Activated B cell treated with CpG ODN at 0.5 μM for 24 hours (primary cell): ENCODE measurements around the gene APCDD1. TPM values are rescaled to one million over a fixed set of nuclear protein-coding genes. Genes with fewer than 3 reads are reported as not detected.

Experiments used
- ATAC-seq: fragments of 200-7000 bp; cut with Tn5 transposase; one replicate; pipeline ENCODE4 v1.10.0; 2021; ENCODE audit warnings: low read depth, mild to moderate bottlenecking, moderate library complexity
- CTCF ChIA-PET: fragments of 350-600 bp; sonication (Branson Sonifier 250); formaldehyde crosslinking; loops from one replicate; lab custom pipeline; 2021; ENCODE audit warnings: antibody characterized with exemption; lab: Charles Lee
- POLR2A ChIA-PET: fragments of 350-600 bp; sonication (Branson Sonifier 250); formaldehyde crosslinking; loops from one replicate; lab custom pipeline; 2021; ENCODE audit warnings: antibody characterized with exemption; lab: Charles Lee
- DNase-seq: peaks from one replicate; pipeline ENCODE4 v3.0.0; 2022
- H3K27ac Mint-ChIP-seq: one replicate; pipeline ENCODE4 v1.8.0; 2020; ENCODE audit warnings: mixed read lengths
- H3K27me3 Mint-ChIP-seq: one replicate; pipeline ENCODE4 v1.8.0; 2021; ENCODE audit warnings: mixed read lengths
- H3K36me3 Mint-ChIP-seq: one replicate; pipeline ENCODE4 v1.8.0; 2021; ENCODE audit warnings: low read depth, mixed read lengths
- H3K4me1 Mint-ChIP-seq: one replicate; pipeline ENCODE4 v1.8.0; 2021; ENCODE audit warnings: mixed read lengths
- H3K4me3 Mint-ChIP-seq: one replicate; pipeline ENCODE4 v1.8.0; 2020; ENCODE audit warnings: mild to moderate bottlenecking, mixed read lengths
- H3K9me3 Mint-ChIP-seq: one replicate; pipeline ENCODE4 v1.8.0; 2020; ENCODE audit warnings: mixed read lengths
- intact Hi-C: fragments of 100-400 bp; cut with micrococcal nuclease; formaldehyde crosslinking; loops from one replicate; pipeline ENCODE4 v1.15.1; 2024
- total RNA-seq: library from RNA; stranded (reverse); gene quantifications from 2 replicates; pipeline ENCODE4 v1.2.3, GENCODE V29; 2022
- TF ChIP-seq, protein P1 (sequence below): fragments of 200-600 bp; IDR thresholded peaks from one replicate; pipeline ENCODE4 v1.8.0; 2022; ENCODE audit warnings: antibody characterized with exemption, mild to moderate bottlenecking

The APCDD1 gene
- total RNA-seq, 1 donor from 2014 or later = 0.38 TPM

- H3K4me1 Mint-ChIP-seq = peaks cover 53% of the 10 kb centered on the region
- no peaks in the 10 kb centered on the region for H3K9me3 Mint-ChIP-seq
- ChIA-PET POLR2A (interaction anchor here (0.6 to 1.3 kb wide), 7 partner anchors 34 to 1524 kb away, joined by 3 to 7 read pairs (median 4); partner anchors contain the start of gene VAPA), CTCF (interaction anchor here (1.2 to 1.4 kb wide), 2 partner anchors 35 to 494 kb away, joined by 3 read pairs; no protein-coding TSS in a partner anchor)
- H3K4me3 Mint-ChIP-seq = peak within 1 kb of the TSS; percentile 99
- intact Hi-C loops = loop anchor here (1.0 to 10.0 kb wide), 10 partner anchors 494 to 1921 kb away; partner anchors contain the start of genes AFG3L2, CHMP1B, PPP4R1 and RAB12
- TF ChIP-seq, protein P1, sequence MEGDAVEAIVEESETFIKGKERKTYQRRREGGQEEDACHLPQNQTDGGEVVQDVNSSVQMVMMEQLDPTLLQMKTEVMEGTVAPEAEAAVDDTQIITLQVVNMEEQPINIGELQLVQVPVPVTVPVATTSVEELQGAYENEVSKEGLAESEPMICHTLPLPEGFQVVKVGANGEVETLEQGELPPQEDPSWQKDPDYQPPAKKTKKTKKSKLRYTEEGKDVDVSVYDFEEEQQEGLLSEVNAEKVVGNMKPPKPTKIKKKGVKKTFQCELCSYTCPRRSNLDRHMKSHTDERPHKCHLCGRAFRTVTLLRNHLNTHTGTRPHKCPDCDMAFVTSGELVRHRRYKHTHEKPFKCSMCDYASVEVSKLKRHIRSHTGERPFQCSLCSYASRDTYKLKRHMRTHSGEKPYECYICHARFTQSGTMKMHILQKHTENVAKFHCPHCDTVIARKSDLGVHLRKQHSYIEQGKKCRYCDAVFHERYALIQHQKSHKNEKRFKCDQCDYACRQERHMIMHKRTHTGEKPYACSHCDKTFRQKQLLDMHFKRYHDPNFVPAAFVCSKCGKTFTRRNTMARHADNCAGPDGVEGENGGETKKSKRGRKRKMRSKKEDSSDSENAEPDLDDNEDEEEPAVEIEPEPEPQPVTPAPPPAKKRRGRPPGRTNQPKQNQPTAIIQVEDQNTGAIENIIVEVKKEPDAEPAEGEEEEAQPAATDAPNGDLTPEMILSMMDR = no peak
- H3K27ac Mint-ChIP-seq = peak within 1 kb of the TSS; percentile 96
- no peaks in the 10 kb centered on the region for H3K27me3 Mint-ChIP-seq
- ATAC-seq = peak; percentile 91
- H3K36me3 Mint-ChIP-seq = peaks cover 13% of the 10 kb centered on the region
- peak; percentile 86 for DNase-seq
Observed at GRCh38 chr18:10525697-10526560, 71.5 kb downstream of the APCDD1 start, which contains the start of gene NAPG. TSS of gene NAPG (plus strand) at chr18:10526027. CDS start at chr18:10526103, 76 bp downstream.

DNA sequence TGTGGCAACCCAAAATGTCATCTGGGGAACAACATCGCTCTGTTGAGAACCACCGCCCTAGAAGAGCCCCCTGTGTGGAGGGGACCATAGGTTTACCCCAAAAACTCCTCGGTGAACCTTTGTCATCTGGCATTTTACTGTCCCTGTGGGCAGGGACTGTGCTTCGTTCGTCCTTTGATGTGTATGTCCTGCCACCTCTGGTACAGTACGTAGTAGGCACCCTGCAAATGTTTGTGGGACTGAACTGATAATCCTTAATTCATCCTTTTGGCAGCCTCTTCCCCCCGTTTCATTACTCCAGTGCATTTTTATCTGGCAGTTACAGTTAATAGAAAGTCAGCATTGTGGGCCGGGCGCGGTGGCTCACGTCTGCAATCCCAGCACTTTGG, 72.1 kb downstream of the APCDD1 start:
- H3K27ac Mint-ChIP-seq = peak overlapping the region; percentile 86
- peaks cover 16% of the 10 kb centered on the region for H3K36me3 Mint-ChIP-seq
- POLR2A ChIA-PET = interaction anchor here (1.2 to 1.3 kb wide), 3 partner anchors 34 to 613 kb away, joined by 4 to 7 read pairs (median 4); partner anchors contain the start of gene VAPA
- ATAC-seq (no peak), DNase-seq (no peak)
- H3K4me3 Mint-ChIP-seq = peak overlapping the region; percentile 99
- TF ChIP-seq, protein P1 = no peak
- no peaks in the 10 kb centered on the region for H3K9me3 Mint-ChIP-seq
- no peaks in the 10 kb centered on the region for H3K27me3 Mint-ChIP-seq
- H3K4me1 Mint-ChIP-seq = peaks cover 54% of the 10 kb centered on the region
- intact Hi-C loops = loop anchor here (1.0 to 10.0 kb wide), 8 partner anchors 613 to 1922 kb away; partner anchors contain the start of genes AFG3L2, CHMP1B, RAB12 and RAB31
- CTCF ChIA-PET = no interaction called here

DNA sequence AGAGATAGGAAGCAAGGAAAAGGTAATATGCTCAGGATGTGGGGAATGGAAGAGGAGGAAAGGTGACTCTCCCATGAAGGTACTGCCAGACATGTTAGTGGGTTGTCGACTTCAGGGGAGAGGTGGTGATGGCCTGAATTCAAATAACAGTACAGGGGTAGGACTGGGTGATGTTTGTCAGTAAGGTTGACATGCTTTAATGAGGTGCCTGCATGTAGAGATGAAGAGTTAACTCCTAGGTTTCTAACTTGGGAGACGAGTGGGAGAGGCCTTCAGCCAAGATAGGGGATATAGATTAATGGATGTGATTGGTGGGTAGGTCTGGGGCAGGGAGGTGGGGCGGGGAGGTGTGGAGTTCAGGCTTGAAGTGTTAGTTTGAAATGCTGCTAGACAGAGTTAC, 74.0 kb downstream of the APCDD1 start:
- TF ChIP-seq, protein P1 = no peak
- H3K27ac Mint-ChIP-seq = no peak overlapping the region
- no peaks in the 10 kb centered on the region for H3K27me3 Mint-ChIP-seq
- H3K9me3 Mint-ChIP-seq = no peaks in the 10 kb centered on the region
- ChIA-PET POLR2A (no interaction called here), CTCF (no interaction called here)
- H3K36me3 Mint-ChIP-seq = peaks cover 22% of the 10 kb centered on the region
- H3K4me3 Mint-ChIP-seq = peak overlapping the region; percentile 1
- no peak for ATAC-seq
- peaks cover 54% of the 10 kb centered on the region for H3K4me1 Mint-ChIP-seq
- intact Hi-C loops = loop anchor here (5.0 to 10.0 kb wide), 6 partner anchors 821 to 1924 kb away; partner anchors contain the start of genes AFG3L2, CHMP1B, RAB12 and RAB31
- DNase-seq = no peak

DNA sequence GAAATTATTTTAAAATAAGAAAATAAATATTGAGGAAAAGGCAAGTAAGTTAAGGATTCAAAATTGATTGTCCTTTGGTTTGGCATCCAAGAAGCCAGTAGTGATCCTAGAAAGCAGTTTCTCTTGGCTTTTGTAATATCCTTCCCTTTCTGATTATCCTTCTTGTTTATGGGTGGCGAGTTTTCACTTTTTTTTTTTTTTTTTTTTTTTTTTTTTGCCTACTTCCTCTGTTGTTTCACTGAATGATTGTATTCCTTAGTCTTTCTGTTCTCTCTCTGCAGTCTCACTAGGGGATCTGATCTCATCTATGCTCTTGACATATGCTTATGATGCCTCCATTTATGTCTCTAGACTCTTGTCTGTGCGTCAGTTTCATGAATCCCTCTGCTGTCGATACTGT, 75.6 kb downstream of the APCDD1 start:
- Mint-ChIP-seq H3K4me3 (no peak overlapping the region), H3K27me3 (no peaks in the 10 kb centered on the region), H3K4me1 (peaks cover 48% of the 10 kb centered on the region), H3K27ac (no peak overlapping the region), H3K9me3 (no peaks in the 10 kb centered on the region), H3K36me3 (peaks cover 31% of the 10 kb centered on the region)
- intact Hi-C loops = no loop called here
- POLR2A ChIA-PET = no interaction called here
- CTCF ChIA-PET = no interaction called here
- TF ChIP-seq, protein P1 = no peak
- ATAC-seq = no peak
- no peak for DNase-seq

- Mint-ChIP-seq H3K9me3 (no peaks in the 10 kb centered on the region), H3K36me3 (peaks cover 31% of the 10 kb centered on the region), H3K4me3 (no peak overlapping the region), H3K4me1 (peaks cover 39% of the 10 kb centered on the region), H3K27ac (no peak overlapping the region), H3K27me3 (no peaks in the 10 kb centered on the region)
- ChIA-PET CTCF (no interaction called here), POLR2A (no interaction called here)
- no peak for ATAC-seq
- TF ChIP-seq, protein P1 = no peak
- DNase-seq = no peak
- intact Hi-C loops = no loop called here
Observed at GRCh38 chr18:10530852-10531251, 76.4 kb downstream of the APCDD1 start.
